Measurements from ENCODE around the gene MDP1. TPM values are rescaled to one million over a fixed set of nuclear protein-coding genes. Genes with fewer than 3 reads are reported as not detected.

The MDP1 gene
- polyA plus RNA-seq, 1 donor (not counting 4 experiments of a cell fraction or from before 2014, with no cell fraction given), result 7.3 TPM

DNA sequence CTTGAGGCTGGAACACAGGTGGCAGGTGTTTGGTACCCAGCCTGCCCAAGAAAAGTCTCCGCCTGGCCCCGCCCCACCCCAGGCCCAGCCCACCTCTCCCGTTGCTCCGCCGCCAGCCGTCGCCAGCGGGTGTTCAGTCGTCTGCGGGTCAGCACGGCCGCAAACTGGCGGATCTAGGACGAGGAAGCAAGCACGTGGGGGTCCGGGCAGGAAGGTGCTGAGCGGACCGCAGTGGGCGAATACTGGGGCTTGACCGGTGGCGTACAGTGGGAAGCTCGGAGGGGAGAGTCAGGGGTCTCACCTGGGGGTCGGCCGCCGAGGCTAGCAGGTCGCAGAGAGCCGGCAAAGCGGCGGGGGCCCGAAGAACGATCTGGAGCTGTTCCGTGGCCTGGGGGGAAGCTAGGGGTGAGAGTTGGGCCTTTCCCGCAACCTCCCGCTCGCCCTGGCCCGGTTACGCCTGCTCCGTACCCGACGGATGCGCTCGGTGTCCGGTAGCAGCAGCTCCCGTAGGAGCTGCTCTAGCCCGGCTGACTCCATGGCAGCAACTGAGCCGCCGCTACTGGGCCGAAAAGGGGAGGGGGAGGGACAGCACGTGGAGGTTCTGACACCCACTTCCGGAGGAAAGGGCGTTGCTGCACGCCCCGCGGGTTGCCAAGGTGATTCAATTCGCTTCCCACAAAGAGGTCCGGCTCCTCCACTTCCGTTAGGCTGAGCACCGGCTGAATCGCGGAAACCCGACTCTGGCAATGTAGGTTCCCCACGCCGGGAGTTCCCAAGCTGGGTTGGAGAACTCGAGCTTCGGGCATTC lies 27.4 kb downstream of the MDP1 start, which contains the start of gene IPO4:
TSS of gene IPO4 (minus strand) at position 566 of the 808 bp plus-strand sequence. CDS start at position 537, 29 bp downstream.
- no peak for TF ChIP-seq EZH2 (IDR thresholded peaks at IDR 0.05; ENCODE audit: low read length)
- H3K27ac ChIP-seq (ENCODE audit: control insufficient read depth, insufficient read depth, low read length), result peak within 1 kb of the TSS; percentile 64
- no peaks in the 10 kb centered on the region for H3K9me3 ChIP-seq (ENCODE audit: control insufficient read depth, low read depth, low read length)
- no peaks in the 10 kb centered on the region for H3K9me1 ChIP-seq (ENCODE audit: control insufficient read depth, extremely low read depth, insufficient read depth, low read length)
- H3K4me2 ChIP-seq (ENCODE audit: control insufficient read depth, extremely low read depth, insufficient read depth, low read depth, low read length), result peak within 1 kb of the TSS; percentile 73
- peaks cover 4% of the 10 kb centered on the region for H4K20me1 ChIP-seq (ENCODE audit: control insufficient read depth, extremely low read depth, insufficient read depth, low read length)
- peaks cover 15% of the 10 kb centered on the region for H3K4me1 ChIP-seq (ENCODE audit: control insufficient read depth, extremely low read depth, insufficient read depth, low read length)
- peaks cover 30% of the 10 kb centered on the region for H3K79me2 ChIP-seq (ENCODE audit: control insufficient read depth, insufficient read depth, low read length)
- H3K36me3 ChIP-seq (ENCODE audit: control insufficient read depth in 2 of 2, extremely low read depth in 1 of 2, insufficient read depth in 2 of 2, low read length in 2 of 2), result peaks cover 44 to 51% of the 10 kb centered on the region in 2 experiments
- H3K27me3 ChIP-seq (ENCODE audit: control insufficient read depth, extremely low read depth, insufficient read depth, low read length), result no peaks in the 10 kb centered on the region
- H3K9ac ChIP-seq (ENCODE audit: control insufficient read depth, extremely low read depth, insufficient read depth, low read length), result peak within 1 kb of the TSS; percentile 86
- peak within 1 kb of the TSS; percentile 76 to 89 (median 83) for H3K4me3 ChIP-seq (ENCODE audit: control insufficient read depth in 2 of 3, extremely low read depth in 1 of 3, insufficient read depth in 2 of 3, low read depth in 1 of 3, low read length in 3 of 3)
- DNase-seq (ENCODE audit: low read depth, low spot score) (peak; percentile 71), FAIRE-seq (no peak)
- H2AFZ ChIP-seq (ENCODE audit: control insufficient read depth, low read length), result peak within 1 kb of the TSS; percentile 44
- dilution Hi-C loops (cut with MboI; ENCODE audit: extremely low pct_ligation_motif_present, low sequenced_read_pairs), result no loop called here

DNA sequence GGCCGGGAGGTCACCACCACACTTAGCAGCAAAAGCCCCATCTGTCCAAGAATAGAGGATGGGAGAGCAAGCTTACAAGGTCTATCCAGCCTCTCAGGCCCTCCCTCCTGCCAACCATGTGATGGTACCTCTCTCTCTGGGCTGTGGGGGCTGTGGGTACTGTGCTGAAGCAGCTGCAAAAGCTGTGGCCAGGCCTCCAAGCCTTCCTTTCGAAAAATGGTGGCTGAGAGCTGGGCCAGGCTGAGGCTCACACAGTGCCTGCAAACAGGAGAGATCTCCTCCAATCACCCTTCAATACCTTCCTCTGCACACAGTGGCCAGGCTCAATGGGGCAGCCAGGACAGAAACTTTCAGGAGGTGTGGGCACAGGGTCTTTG lies 28.3 kb downstream of the MDP1 start:
- no peak for DNase-seq (ENCODE audit: low read depth, low spot score)
- Histone ChIP-seq H4K20me1 (ENCODE audit: control insufficient read depth, extremely low read depth, insufficient read depth, low read length) (peaks cover 4% of the 10 kb centered on the region), H3K27ac (ENCODE audit: control insufficient read depth, insufficient read depth, low read length) (no peak overlapping the region), H3K9me1 (ENCODE audit: control insufficient read depth, extremely low read depth, insufficient read depth, low read length) (no peaks in the 10 kb centered on the region), H3K4me3 (ENCODE audit: control insufficient read depth in 2 of 3, extremely low read depth in 1 of 3, insufficient read depth in 2 of 3, low read depth in 1 of 3, low read length in 3 of 3) (peak overlapping the region in 2 of 3 experiments; percentile 76 to 83), H3K9ac (ENCODE audit: control insufficient read depth, extremely low read depth, insufficient read depth, low read length) (peak overlapping the region; percentile 86), H3K4me1 (ENCODE audit: control insufficient read depth, extremely low read depth, insufficient read depth, low read length) (peaks cover 15% of the 10 kb centered on the region), H3K79me2 (ENCODE audit: control insufficient read depth, insufficient read depth, low read length) (peaks cover 23% of the 10 kb centered on the region), H2AFZ (ENCODE audit: control insufficient read depth, low read length) (no peak overlapping the region), H3K36me3 (ENCODE audit: control insufficient read depth in 2 of 2, extremely low read depth in 1 of 2, insufficient read depth in 2 of 2, low read length in 2 of 2) (peaks cover 46 to 49% of the 10 kb centered on the region in 2 experiments), H3K4me2 (ENCODE audit: control insufficient read depth, extremely low read depth, insufficient read depth, low read depth, low read length) (peak overlapping the region; percentile 73), H3K9me3 (ENCODE audit: control insufficient read depth, low read depth, low read length) (no peaks in the 10 kb centered on the region), H3K27me3 (ENCODE audit: control insufficient read depth, extremely low read depth, insufficient read depth, low read length) (no peaks in the 10 kb centered on the region)
- dilution Hi-C loops (cut with MboI; ENCODE audit: extremely low pct_ligation_motif_present, low sequenced_read_pairs), result no loop called here
- no peak for TF ChIP-seq EZH2 (IDR thresholded peaks at IDR 0.05; ENCODE audit: low read length)
- TF ChIP-seq, protein P1, sequence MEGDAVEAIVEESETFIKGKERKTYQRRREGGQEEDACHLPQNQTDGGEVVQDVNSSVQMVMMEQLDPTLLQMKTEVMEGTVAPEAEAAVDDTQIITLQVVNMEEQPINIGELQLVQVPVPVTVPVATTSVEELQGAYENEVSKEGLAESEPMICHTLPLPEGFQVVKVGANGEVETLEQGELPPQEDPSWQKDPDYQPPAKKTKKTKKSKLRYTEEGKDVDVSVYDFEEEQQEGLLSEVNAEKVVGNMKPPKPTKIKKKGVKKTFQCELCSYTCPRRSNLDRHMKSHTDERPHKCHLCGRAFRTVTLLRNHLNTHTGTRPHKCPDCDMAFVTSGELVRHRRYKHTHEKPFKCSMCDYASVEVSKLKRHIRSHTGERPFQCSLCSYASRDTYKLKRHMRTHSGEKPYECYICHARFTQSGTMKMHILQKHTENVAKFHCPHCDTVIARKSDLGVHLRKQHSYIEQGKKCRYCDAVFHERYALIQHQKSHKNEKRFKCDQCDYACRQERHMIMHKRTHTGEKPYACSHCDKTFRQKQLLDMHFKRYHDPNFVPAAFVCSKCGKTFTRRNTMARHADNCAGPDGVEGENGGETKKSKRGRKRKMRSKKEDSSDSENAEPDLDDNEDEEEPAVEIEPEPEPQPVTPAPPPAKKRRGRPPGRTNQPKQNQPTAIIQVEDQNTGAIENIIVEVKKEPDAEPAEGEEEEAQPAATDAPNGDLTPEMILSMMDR (optimal IDR thresholded peaks at IDR 0.05 in 1 of 3, IDR thresholded peaks at IDR 0.05 in 1 of 3, conservative IDR thresholded peaks at IDR 0.05 in 1 of 3; ENCODE audit: extremely low read depth in 1 of 3, insufficient read depth in 2 of 3, low read length in 3 of 3), result no peak
- FAIRE-seq, result no peak
